ENCODE results near the gene TMBIM4. TPM values are rescaled to one million over a fixed set of nuclear protein-coding genes. Genes with fewer than 3 reads are reported as not detected.
A peak's percentile ranks its signal among the peaks of the same experiment; 100 is the strongest.

Gene TMBIM4
- total and polyA plus RNA-seq, 10 of the 15 experiments (the other 5 are each of a cell fraction or from before 2014, with no cell fraction given), result 38.8 to 341 (median 82.8) TPM

GRCh38 chr12:66127650-66128049 lies 42.1 kb downstream of the TMBIM4 start:
- Histone ChIP-seq H3K4me2 (ENCODE audit: control insufficient read depth, insufficient read depth) (peak overlapping the region; percentile 28), H3K4me1 (ENCODE audit: control insufficient read depth, insufficient read depth, low read length) (peaks cover 9% of the 10 kb centered on the region), H3K79me2 (ENCODE audit: control insufficient read depth, insufficient read depth, low read length) (peaks cover 45% of the 10 kb centered on the region), H2AFZ (ENCODE audit: control insufficient read depth, low read depth, low read length) (no peak overlapping the region), H4K20me1 (ENCODE audit: control insufficient read depth, insufficient read depth) (no peaks in the 10 kb centered on the region), H3K4me3 (no peak overlapping the region; the same call in 1 of the 2 replicates), H3K9ac (ENCODE audit: control insufficient read depth, insufficient read depth, low read length) (no peak overlapping the region), H3K36me3 (ENCODE audit: control insufficient read depth in 2 of 2, insufficient read depth in 2 of 2, low read length in 1 of 2) (peaks cover 2 to 22% of the 10 kb centered on the region in 2 experiments), H3K27me3 (replicated peaks in 1 of 2; ENCODE audit: control insufficient read depth in 2 of 2, insufficient read depth in 2 of 2, low read length in 1 of 2) (no peaks in the 10 kb centered on the region), H3K9me3 (replicated peaks; ENCODE audit: control insufficient read depth, insufficient read depth, low read length) (no peaks in the 10 kb centered on the region; the same call in 2 of the 3 replicates), H3K27ac (ENCODE audit: control insufficient read depth, insufficient read depth) (no peak overlapping the region)
- SMC1A ChIA-PET (ENCODE audit: uncharacterized antibody, unreplicated experiment), result no interaction called here
- RAD21 ChIA-PET (ENCODE audit: unreplicated experiment), result no interaction called here
- in situ Hi-C loops (cut with MboI) (no loop called here), intact Hi-C loops (cut with micrococcal nuclease; ENCODE audit: unreplicated experiment) (no loop called here)
- FAIRE-seq, result no peak
- WGBS (ENCODE audit: insufficient coverage, insufficient replicate concordance, low lambda C conversion rate, missing lambda C conversion rate), result 100% methylated on average over 1 of the region's 1 CpG
- ATAC-seq, result no peak
- no TSS peak for BruUV-seq (replicated peaks)
- POLR2A ChIA-PET, result no interaction called here
- no peak for DNase-seq (ENCODE audit: low read depth, low spot score)
- CTCF ChIA-PET, result no interaction called here
- no peak for TF ChIP-seq ZNF24 (IDR thresholded peaks at IDR 0.05)
- TF ChIP-seq GATAD2B (conservative IDR thresholded peaks at IDR 0.05; ENCODE audit: low read depth), result no peak
- TF ChIP-seq FOS (IDR thresholded peaks at IDR 0.05; ENCODE audit: borderline replicate concordance, extremely low read depth, insufficient read length), result no peak
- no peak for TF ChIP-seq IKZF1 (conservative IDR thresholded peaks at IDR 0.05)
- TF ChIP-seq EP300 (IDR thresholded peaks at IDR 0.05; ENCODE audit: borderline replicate concordance in 1 of 2, control insufficient read depth in 1 of 2, low read depth in 2 of 2, low read length in 2 of 2), result no peak
- TF ChIP-seq ZBTB11 (CRISPR knock-in tag; IDR thresholded peaks at IDR 0.05), result no peak
- TF ChIP-seq KDM1A (IDR thresholded peaks at IDR 0.05; ENCODE audit: borderline replicate concordance), result no peak
- TF ChIP-seq POLR2AphosphoS5 (IDR thresholded peaks at IDR 0.05; ENCODE audit: low read length), result no peak
- TF ChIP-seq NR2C1 (IDR thresholded peaks at IDR 0.05), result no peak
- no peak for TF ChIP-seq SKIL (IDR thresholded peaks at IDR 0.05; ENCODE audit: low read depth, poor library complexity, severe bottlenecking)
- no peak for TF ChIP-seq MTA3 (IDR thresholded peaks at IDR 0.05; ENCODE audit: borderline replicate concordance, low read length)
- no peak for TF ChIP-seq YBX1 (IDR thresholded peaks at IDR 0.05)
- no peak for TF ChIP-seq ELK1 (IDR thresholded peaks at IDR 0.05; ENCODE audit: low read depth, low read length)
- no peak for TF ChIP-seq MYC (IDR thresholded peaks at IDR 0.05; ENCODE audit: insufficient read depth, insufficient read length, insufficient replicate concordance, low read length, severe bottlenecking)
- TF ChIP-seq PAX8 (IDR thresholded peaks at IDR 0.05), result no peak

Measured in GM12878 (cell line).